GM21381 (cell line): ENCODE results near the gene ZNF804A.

Source experiments
- ATAC-seq: cut with Tn5 transposase; IDR thresholded peaks from one replicate; pipeline ENCODE4 v1.9.1; 2021; ENCODE audit warnings: mild to moderate bottlenecking, moderate library complexity; ENCODE audit not compliant: unreplicated experiment

ZNF804A gene

DNA sequence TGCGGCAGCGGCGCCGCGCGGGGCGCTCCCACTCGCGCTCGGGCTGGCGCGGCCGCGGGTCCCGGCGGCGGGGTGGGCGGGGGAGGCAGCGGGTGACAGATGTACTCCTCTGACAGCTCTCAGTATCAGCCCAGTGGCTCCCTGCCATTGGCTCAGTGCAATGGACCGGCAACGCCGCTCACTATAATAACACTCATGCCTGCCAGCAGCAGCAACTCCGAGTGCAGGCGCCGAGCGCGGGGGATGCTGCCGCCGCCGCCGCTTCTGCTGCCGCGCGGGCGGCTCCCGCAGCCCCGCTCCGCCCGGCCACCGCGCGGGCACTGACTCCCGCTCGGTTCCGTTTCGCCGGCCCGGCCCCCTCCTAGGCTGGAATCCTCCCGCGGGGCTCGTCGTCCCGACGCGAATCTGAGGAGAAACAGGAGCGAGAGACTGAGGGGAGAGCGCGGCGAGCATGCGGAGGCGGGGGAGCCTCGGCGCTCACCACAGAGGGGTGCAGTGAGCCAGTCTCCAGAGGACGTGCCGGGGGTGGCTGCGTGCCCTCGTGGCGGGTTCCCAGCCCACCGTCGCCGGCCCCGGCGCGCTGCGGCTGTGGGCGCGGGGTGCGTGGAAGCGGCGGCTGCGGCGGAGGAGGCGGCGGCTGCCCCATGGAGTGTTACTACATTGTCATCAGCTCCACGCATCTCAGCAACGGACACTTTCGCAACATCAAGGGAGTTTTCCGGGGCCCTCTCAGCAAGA is at the start of gene ZNF804A:
Gene ZNF804A, plus strand, starts transcription at position 214 of the 738 bp plus-strand sequence. Its CDS starts 431 bp downstream, at position 645.
- ATAC-seq = peak; percentile 76

DNA sequence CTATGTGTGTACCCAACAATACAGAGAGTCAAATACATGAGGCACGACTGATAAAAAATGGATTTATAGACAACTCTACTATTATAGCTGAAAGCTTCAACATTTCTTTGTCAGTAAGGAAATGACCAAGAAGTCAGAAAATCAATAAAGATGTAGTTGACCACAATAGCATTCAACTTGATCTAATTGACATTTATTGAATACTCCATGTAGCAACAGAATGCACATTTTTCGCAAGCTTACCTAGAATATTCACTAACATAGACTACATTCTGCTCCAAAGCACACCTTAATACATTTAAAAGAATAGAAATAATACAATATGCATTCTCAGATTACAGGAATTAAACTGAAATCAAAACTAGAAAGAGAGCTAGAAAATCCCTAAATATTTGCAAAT is 49.2 kb upstream of the ZNF804A start:
- no peak for ATAC-seq

DNA sequence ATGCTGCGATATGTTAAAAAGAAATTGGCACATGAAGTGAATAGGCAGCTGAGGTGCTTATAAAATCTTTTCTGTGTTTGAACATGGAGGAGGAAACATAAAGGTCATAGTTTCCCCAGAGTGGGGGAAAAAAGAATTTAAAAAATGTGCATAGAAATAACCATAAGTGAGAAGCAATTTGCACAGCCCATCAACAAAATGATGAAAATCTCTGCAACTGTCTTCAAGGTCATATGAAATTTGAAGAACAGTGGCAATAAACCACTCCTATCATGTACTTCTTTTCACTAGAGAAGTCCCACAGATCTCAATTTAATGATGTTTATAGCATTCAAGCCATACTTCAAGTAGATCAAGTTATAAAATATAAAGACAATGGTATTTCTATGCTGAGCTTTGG is 46.7 kb upstream of the ZNF804A start:
- no peak for ATAC-seq

DNA sequence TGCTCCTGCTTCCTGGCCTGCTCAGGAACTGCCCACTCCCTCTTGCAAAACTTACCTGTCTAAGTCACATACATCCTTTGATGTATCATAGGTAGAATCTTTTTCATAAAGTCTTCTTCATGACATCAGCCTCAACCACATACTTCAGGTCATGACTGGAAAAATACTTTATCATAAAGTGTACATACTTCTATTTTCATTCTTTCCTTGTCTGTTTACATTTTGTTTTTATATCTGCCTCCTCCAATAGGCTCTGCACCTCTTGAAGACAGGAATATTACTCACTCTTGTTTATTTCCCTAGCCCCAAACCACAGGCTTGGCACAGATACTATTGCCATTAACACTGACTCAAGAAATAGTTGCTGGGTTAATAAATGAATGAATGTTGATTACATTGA is 43.6 kb upstream of the ZNF804A start:
- ATAC-seq = no peak

DNA sequence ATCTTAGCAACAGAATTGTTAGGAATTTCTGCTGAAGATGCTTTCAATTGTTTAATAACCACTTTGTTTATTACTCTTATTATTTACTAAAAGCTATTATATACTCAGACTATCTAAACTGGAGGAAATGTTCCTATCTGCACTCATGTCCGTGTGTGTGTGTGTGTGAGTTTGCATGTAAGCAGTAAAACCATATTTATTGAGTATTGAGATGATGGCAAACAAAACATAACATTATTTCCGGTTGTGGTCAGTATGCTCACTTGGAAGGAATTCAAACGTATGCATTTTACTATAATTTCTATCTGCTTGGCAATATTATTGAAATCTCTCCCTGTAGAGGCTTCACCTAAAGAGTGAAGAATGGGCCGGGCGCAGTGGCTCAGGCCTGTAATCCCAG is 43.0 kb upstream of the ZNF804A start:
- no peak for ATAC-seq

DNA sequence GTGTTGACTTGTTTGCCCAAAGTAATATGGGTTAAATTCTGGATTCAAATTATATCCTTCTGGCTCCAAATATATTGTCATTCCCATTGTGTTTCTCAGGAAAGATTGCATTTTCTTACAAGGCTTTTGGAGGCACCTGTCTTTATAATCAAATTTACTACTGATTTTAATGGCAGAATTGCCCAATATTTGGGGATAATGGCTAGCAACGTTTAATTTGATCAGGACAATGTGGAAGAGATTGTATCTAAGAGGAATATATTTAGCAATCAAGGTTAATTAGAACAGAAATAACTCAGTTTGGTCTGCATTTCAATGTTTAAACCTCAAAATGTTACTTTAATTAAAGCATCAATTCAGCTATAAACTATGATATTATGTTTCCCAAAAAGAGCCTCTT is 41.7 kb upstream of the ZNF804A start:
- ATAC-seq = no peak

DNA sequence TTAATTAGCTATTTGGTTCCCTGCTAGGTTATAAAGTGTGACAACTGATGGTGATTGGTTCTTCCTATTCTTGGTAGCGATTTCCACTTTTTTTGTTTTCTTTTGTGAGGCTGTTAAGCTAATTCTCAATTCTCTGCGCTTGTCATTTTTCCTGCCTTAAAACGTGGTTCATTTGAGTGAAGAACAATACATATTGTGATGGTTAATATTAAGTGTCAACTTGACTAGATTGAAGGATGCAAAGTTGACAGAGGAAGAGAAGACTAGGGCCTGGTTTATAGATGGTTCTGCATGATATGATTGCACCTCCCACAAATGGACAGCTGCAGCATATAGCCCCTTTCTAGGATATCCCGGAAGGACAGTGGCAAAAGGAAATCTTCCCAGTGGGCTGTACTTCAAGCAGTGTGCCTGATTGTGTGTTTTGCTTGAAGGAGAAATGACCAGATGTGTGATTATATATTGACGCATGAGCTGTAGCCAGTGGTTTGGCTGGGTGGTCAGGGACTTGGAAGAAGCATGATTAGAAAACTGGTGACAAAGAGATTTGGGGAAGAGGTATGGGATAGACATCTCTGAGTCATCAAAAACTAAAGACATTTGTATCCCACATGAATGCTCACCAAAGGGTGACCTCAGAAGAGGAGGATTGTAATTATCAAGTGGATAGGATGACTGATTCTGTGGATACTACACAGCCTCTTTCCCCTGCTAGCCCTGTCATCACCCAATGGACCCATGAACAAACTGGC is 39.4 kb upstream of the ZNF804A start:
- ATAC-seq = no peak

DNA sequence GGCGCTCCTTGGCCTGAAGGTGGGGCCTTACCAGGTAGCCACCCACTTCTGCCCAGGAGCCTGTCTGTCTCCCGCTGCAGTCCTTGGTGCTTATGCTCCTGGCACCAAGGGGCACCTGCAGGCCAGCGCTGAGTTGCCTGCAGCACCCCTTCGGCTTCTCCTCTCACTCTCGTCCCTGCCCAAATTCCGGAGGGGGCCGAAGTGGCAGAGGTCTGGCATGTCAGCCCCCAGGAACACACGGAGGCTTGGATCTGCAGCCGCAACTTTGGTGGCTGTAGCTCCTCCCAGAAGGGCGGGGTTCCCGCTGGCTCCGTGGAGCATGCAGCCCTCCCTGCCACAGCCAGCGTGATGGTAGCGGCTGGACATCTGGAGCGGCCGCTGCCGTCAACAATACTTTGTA is 37.7 kb upstream of the ZNF804A start:
- ATAC-seq = no peak

DNA sequence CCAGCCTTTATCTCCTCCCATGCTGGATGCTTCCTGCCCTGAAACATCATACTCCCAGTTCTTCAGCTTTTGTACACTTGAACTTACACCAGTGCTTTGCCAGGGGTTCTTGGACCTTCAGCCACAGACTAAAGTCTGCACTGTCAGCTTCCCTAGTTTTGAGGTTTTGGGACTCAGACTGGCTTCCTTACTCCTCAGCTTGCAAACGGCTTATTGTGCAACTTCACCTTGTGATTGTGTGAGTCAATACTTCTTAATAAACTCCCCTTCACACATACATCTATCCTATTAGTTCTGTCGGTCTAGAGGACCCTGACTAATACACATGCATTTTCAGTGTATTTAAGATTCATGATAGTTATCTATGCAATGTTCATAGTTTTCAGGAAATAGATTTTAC is 35.8 kb upstream of the ZNF804A start:
- no peak for ATAC-seq

DNA sequence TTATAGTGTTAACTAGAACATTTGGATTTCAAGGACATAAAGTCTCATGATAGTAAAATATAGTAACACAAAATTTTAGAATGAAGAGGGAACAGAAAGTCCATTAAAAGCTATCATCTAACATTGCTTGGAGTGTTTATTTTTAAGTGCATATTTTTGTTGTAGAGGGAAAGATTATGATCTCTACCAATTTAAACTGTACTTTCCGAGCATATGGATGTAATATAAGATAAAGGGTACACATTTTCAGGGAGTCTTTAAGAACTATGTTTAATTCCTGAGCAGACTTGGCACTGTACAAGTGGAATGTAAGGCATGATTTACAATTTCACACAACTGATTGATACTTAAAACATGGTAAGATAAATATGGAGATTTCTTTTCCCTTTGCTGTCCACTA is 34.2 kb upstream of the ZNF804A start:
- ATAC-seq = no peak

DNA sequence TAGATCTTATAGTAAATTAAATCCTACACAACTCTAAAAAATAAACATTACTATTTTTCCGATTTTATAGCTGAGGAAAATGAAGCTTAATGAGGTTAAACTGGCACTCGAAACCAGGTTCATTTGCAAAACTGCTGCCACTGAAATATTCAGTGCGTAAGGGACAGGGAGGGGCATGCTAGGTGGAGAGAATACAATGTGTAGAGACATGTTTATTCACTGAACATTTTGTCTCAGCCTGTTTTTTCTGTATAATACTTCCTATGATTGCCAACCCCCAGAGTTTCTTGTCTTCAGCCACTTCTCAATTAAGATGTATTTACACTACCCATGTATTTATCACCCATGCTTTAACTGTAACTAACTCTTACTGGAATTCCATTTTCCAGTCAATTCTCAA is 31.6 kb upstream of the ZNF804A start:
- ATAC-seq = no peak

DNA sequence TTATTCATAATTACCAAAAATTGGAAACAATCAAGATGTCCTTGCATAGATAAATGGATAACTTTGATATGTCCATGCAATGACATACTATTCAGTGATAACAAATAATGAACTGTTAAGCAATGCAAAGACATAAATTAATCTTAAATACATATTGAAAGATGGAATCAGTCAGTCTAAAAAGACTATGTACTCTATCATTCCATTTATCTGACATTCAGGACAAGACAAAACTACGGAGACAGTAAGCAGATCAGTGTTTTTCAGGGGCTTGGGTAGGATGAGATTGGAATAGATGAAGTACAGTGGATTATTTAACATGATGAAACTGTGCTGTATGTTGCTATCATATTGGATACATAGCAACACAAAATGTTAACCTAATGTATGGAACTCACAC is 21.3 kb upstream of the ZNF804A start:
- no peak for ATAC-seq

DNA sequence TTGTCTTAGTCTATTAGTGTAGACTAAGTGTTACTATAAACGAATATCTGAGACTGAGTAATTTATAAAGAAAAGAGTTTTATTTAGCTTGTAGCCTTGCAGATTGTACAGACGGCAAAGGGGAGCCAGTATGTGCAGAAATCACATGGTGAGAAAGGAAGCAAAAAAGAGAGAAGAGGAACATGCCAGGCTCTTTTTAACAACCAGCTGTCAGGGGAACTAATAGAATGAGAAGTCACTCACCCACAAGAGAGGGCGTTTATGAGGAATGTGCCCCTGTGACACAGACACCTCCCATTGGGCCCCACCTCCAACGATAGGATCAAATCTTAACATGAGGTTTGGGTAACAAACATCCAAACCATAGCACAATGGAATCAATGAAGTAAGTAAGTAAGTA is 20.6 kb upstream of the ZNF804A start:
- ATAC-seq = no peak

DNA sequence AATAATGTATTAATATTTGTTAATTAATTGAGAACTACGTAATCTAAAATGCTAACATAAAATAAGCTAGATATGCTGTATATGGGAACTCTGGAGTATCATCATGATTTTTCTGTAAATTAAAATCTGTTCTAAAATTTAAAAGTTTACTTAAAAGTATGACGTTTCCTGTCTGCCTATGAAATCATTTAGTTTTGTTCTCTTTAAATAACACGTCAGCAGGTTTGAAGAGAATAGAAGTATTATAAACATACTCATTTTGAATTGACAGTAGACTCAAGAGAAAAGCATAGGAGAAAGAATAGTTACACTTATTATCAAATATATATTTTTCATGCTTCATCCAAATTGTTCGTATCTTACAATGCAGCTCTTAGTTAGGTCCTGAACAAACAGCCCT is 19.1 kb upstream of the ZNF804A start:
- ATAC-seq = no peak

DNA sequence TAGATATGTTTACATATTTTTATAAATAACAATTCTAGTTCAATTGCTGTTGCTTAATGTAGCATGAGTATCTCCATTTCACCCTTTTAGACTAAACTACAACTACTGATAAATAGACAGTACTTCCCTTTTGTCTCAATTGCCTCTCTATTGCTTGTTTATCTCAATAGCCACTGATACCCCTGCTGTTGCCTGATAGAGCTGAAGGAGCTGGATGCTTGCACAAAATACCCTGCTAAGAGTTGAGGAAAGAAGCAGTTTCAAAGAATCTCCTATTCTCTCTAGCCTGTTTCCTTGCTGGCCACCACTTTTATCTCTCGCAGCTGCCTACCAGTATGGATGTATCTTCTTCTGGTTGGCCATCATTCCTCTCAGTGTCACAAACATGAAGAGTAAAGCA is 16.9 kb upstream of the ZNF804A start:
- no peak for ATAC-seq

DNA sequence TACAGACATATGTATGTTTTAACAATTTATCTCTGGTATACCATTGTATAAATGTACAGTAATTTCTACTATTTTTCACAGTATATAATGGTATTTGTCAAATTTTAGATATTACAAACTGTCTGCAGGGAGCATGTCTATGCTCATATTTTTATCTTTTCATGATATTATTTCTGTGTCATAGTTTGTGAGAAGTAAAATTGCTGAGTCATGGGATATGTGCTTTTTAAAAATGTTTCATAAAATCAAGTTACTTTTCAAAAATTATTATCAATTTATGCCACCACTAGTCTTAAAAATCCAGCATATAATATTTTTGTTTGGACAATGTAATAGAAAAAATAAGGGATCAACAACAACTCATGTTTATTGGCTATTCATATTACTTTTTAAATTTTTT is 9.1 kb upstream of the ZNF804A start:
- ATAC-seq = no peak

DNA sequence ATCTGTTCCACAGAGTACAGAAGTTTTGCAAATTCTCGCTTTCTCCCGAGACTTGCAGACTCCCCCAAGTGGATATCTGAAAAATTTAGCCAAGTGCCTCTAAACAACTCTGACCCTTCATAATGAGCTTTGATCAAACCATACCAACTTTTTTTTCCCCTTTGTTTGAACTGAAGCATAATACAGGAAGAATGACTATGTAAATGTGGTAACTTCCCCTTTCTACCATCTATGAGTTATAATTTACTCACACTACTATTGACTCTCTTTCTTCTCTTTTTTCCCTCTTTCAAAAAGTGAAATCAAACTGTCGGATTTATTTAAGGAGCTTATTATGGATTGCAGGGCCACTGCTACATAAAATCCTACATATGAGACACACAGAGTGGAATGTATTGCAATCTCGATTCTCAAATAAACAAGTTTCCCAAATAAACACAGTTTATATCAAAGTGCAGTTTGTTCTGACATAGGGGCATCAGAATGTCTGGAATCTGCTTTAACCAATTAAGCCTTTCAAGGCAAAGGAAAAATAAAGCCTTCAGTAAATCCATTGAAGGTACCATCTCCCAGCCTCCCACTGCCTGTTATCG is 1.4 kb upstream of the ZNF804A start:
- ATAC-seq = no peak

DNA sequence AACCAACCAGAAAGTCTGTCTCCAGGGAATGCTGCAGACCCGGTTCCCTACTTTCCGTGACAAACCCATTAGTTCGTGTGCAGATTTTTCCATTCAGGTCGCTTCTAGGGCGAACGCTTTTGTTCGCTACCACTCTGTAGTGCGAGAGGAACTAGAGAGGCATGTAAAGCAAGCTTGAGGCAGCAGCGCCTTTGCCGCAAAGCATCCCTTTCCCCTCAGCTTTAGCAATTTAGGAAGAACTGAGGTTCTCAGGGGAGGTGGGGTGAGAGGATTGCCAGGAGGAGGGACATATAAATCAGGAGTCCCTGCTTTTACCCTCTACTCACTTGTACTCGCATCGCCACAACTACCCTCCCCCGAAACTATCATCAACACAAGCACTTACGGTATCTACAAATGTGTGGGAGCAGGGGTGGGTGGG is 748 bp upstream of the ZNF804A start:
- ATAC-seq = no peak

DNA sequence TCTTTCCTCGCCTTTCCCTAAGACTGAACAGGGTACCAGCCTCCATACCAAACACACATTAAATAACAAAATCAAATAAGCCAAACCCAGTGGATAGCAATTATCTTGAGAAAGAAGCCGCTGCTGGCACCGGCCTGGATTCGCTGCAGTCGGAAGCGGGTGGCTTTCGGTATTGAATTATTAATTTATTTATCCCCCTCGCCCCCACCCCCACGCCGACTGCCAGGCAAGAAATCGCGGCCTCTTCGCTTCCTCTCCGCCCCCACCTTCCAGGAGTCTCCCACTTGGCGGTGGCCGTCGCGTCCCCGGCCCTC is 370 bp upstream of the ZNF804A start:
- ATAC-seq = no peak

DNA sequence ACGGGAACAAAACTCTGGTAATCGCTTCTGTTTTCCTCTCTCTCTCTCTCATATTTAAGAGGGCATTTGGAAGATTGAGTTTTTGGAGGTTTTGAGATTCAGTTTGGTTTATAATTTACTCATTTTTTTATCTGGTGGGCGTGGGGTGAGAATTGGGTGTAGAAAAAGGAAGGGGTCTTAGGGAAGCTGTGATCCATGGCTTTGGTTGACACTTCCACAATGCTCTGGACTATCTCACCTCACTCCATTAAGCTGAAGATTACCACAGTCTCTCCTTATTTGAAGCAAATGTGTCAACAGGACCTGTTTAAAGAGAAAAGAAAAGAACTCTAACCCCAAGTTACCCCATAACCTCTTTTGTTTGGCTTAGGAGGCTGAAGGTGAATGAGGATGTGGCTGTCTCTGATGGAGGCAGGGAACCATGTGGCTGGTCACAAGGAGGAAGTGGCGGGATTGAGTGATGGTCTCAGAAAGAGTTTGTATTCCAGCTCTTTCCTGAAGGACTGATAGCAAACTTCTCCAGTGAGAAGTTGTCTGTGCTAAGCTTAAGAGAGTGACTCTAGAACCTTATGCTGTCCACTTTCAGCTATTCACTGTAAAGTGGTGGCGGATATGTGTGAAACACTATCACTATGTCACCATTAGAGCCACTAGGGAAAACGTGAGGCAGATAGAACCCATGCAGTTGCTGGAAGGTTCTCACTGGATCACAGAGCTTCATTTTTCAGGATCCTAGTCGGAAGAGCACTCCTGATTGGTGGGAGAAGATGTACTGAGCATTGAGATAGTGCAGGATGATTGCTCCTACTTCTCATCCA is 934 bp downstream of the ZNF804A start:
- no peak for ATAC-seq

DNA sequence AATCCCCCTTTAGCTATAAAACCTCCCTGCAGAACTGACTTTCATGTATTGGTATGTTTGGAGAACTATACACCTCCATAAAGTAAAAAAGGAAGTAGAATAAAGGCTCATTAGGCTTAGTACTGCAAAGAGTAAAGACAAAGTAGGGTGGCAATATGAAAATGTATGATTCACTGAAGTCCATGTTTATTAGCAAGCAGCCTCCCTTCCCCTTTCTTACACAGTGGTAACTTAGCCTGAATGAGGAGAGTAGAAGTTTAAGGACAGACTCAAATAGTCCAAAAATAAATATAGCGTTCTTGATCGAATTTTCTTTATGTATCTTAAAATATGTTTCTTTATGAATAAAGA is 1.5 kb downstream of the ZNF804A start:
- ATAC-seq = no peak

DNA sequence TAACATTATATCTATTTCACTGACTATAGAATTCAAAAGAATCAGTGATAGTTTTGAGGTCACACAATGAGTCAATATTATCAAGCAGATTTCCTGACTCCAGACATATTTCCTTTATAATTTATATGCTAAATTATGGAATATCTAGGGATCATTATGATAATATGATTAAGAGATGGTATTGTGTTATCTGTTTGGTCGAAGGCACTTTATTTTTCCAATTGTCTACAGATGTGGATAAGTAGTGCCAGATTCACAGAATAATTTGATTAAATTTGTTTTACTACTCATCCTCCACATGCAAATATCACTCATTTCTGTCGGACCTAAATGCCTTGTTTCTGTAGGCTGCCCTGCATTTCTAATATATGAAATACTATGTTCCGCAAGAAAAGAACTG is 4.4 kb downstream of the ZNF804A start:
- ATAC-seq = no peak
